Activated B cell treated with CpG ODN at 0.5 μM for 24 hours (primary cell): ENCODE measurements around the gene NEGR1. TPM values are rescaled to one million over a fixed set of nuclear protein-coding genes. Genes with fewer than 3 reads are reported as not detected.

Experiments
- ATAC-seq: fragments of 200-7000 bp; cut with Tn5 transposase; one replicate; pipeline ENCODE4 v1.10.0; 2021; ENCODE audit warnings: low read depth, mild to moderate bottlenecking, moderate library complexity
- CTCF ChIA-PET: fragments of 350-600 bp; sonication (Branson Sonifier 250); formaldehyde crosslinking; loops from one replicate; lab custom pipeline; 2021; ENCODE audit warnings: antibody characterized with exemption; lab: Charles Lee
- POLR2A ChIA-PET: fragments of 350-600 bp; sonication (Branson Sonifier 250); formaldehyde crosslinking; loops from one replicate; lab custom pipeline; 2021; ENCODE audit warnings: antibody characterized with exemption; lab: Charles Lee
- DNase-seq: peaks from one replicate; pipeline ENCODE4 v3.0.0; 2022
- H3K27ac Mint-ChIP-seq: one replicate; pipeline ENCODE4 v1.8.0; 2020; ENCODE audit warnings: mixed read lengths
- H3K27me3 Mint-ChIP-seq: one replicate; pipeline ENCODE4 v1.8.0; 2021; ENCODE audit warnings: mixed read lengths
- H3K36me3 Mint-ChIP-seq: one replicate; pipeline ENCODE4 v1.8.0; 2021; ENCODE audit warnings: low read depth, mixed read lengths
- H3K4me1 Mint-ChIP-seq: one replicate; pipeline ENCODE4 v1.8.0; 2021; ENCODE audit warnings: mixed read lengths
- H3K4me3 Mint-ChIP-seq: one replicate; pipeline ENCODE4 v1.8.0; 2020; ENCODE audit warnings: mild to moderate bottlenecking, mixed read lengths
- H3K9me3 Mint-ChIP-seq: one replicate; pipeline ENCODE4 v1.8.0; 2020; ENCODE audit warnings: mixed read lengths
- CTCF ChIP-seq: fragments of 200-600 bp; IDR thresholded peaks from one replicate; pipeline ENCODE4 v1.8.0; 2022; ENCODE audit warnings: antibody characterized with exemption, mild to moderate bottlenecking
- intact Hi-C: fragments of 100-400 bp; cut with micrococcal nuclease; formaldehyde crosslinking; loops from one replicate; pipeline ENCODE4 v1.15.1; 2024
- total RNA-seq: library from RNA; stranded (reverse); gene quantifications from 2 replicates; pipeline ENCODE4 v1.2.3, GENCODE V29; 2022

Gene NEGR1
- total RNA-seq, 1 donor from 2014 or later: not detected

DNA sequence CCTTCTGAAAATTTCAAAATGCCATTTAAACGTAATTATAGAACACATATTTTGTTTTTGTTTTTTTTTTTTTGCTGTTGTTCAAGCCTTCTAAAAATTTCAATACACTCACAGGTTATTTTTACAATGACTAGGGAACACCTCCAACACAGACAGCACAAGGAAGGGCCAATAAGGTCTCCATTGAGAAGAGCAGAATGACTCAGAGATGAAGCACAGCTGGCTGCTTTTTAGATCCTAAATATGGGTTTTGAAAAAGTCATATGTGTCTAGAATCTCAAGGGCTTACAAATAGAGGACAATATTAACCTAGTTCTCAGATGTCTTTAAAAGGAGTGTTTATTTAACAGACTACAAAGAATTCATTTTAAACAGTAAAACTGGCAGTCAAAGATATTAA is 104.6 kb downstream of the NEGR1 start:
- ChIA-PET POLR2A (no interaction called here), CTCF (no interaction called here)
- no peak for TF ChIP-seq CTCF
- DNase-seq (no peak), ATAC-seq (no peak)
- no peaks in the 10 kb centered on the region for H3K36me3 Mint-ChIP-seq
- no peaks in the 10 kb centered on the region for H3K9me3 Mint-ChIP-seq
- H3K4me1 Mint-ChIP-seq: no peaks in the 10 kb centered on the region
- no peak overlapping the region for H3K4me3 Mint-ChIP-seq
- H3K27ac Mint-ChIP-seq: no peak overlapping the region
- no peaks in the 10 kb centered on the region for H3K27me3 Mint-ChIP-seq
- intact Hi-C loops: no loop called here

- H3K36me3 Mint-ChIP-seq: no peaks in the 10 kb centered on the region
- no peak for ATAC-seq
- CTCF ChIA-PET: no interaction called here
- POLR2A ChIA-PET: no interaction called here
- no peak for TF ChIP-seq CTCF
- H3K4me1 Mint-ChIP-seq: no peaks in the 10 kb centered on the region
- DNase-seq: no peak
- H3K27me3 Mint-ChIP-seq: no peaks in the 10 kb centered on the region
- H3K9me3 Mint-ChIP-seq: no peaks in the 10 kb centered on the region
- no peak overlapping the region for H3K27ac Mint-ChIP-seq
- intact Hi-C loops: no loop called here
- H3K4me3 Mint-ChIP-seq: no peak overlapping the region
Observed at GRCh38 chr1:72170246-72170645, 112.1 kb downstream of the NEGR1 start.

DNA sequence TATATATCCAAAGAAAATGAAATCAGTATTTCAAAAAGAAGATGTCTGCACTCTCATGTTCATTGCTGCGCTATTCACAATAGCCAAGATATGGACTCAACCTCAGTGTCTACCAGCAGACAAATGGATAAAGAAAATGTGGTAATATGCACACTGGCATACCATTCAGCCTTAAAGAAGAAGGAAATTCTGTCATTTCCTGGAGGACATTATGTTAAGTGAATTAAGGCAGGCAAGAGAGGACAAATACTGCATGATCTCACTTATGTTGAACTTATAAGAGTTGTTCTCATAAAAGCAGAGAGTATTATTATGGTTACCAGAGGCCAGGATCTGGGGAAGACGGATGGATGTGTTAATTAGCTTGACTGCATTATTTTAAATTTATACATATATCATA is 115.9 kb downstream of the NEGR1 start:
- no peak for TF ChIP-seq CTCF
- Mint-ChIP-seq H3K4me1 (no peaks in the 10 kb centered on the region), H3K4me3 (no peak overlapping the region), H3K9me3 (no peaks in the 10 kb centered on the region), H3K27ac (no peak overlapping the region), H3K27me3 (no peaks in the 10 kb centered on the region), H3K36me3 (no peaks in the 10 kb centered on the region)
- POLR2A ChIA-PET: no interaction called here
- ATAC-seq (no peak), DNase-seq (no peak)
- CTCF ChIA-PET: no interaction called here
- intact Hi-C loops: no loop called here

DNA sequence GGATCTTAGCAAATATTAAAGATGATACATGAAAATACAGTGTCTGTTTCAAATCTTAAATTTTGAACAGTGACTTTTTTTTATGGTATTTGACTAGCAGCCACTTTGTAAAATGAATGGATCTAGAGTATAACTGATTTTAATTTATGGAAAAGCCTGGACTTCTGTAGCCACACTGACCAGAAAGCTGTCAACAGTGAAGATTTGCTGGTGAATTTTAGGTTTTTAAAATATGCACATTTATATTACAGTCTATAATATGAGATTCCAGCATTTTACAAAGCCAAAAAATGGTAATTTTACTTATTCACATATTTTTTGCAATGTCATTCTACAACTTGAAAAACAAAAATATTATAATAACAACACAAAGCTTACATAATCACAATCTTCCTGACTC is 131.8 kb downstream of the NEGR1 start:
- ATAC-seq (no peak), DNase-seq (no peak)
- Mint-ChIP-seq H3K27me3 (no peaks in the 10 kb centered on the region), H3K36me3 (no peaks in the 10 kb centered on the region), H3K9me3 (no peaks in the 10 kb centered on the region), H3K4me3 (no peak overlapping the region), H3K27ac (no peak overlapping the region), H3K4me1 (no peaks in the 10 kb centered on the region)
- ChIA-PET POLR2A (no interaction called here), CTCF (no interaction called here)
- intact Hi-C loops: no loop called here
- no peak for TF ChIP-seq CTCF

- no peak for ATAC-seq
- H3K27me3 Mint-ChIP-seq: no peaks in the 10 kb centered on the region
- DNase-seq: no peak
- H3K27ac Mint-ChIP-seq: no peak overlapping the region
- no peaks in the 10 kb centered on the region for H3K36me3 Mint-ChIP-seq
- H3K9me3 Mint-ChIP-seq: peaks cover 2% of the 10 kb centered on the region
- POLR2A ChIA-PET: no interaction called here
- no peaks in the 10 kb centered on the region for H3K4me1 Mint-ChIP-seq
- intact Hi-C loops: no loop called here
- H3K4me3 Mint-ChIP-seq: no peak overlapping the region
- CTCF ChIA-PET: no interaction called here
- no peak for TF ChIP-seq CTCF
Observed at GRCh38 chr1:72141875-72142274, 140.5 kb downstream of the NEGR1 start.
